Testis (tissue), 3 donors: ENCODE data around the gene TRIM37. TPM values are rescaled to one million over a fixed set of nuclear protein-coding genes. Genes with fewer than 3 reads are reported as not detected.
A peak's percentile ranks its signal among the peaks of the same experiment; 100 is the strongest.

ENCODE experiments used
- DNase-seq: peaks from one replicate; pipeline ENCODE4 v3.0.0-alpha.2; 2019
- H3K27ac ChIP-seq, 2 donors: fragments of 200-600 bp; sonication (generic); one replicate each; pipeline ENCODE4 v1.5.1; 2019
- H3K27me3 ChIP-seq: fragments of 200-600 bp; sonication (generic); one replicate; pipeline ENCODE4 v1.5.1; 2019
- H3K36me3 ChIP-seq: fragments of 200-600 bp; sonication (generic); one replicate; pipeline ENCODE4 v1.5.1; 2017; ENCODE audit warnings: low read depth; ENCODE audit errors: missing control alignments
- H3K4me1 ChIP-seq: fragments of 200-600 bp; sonication (generic); one replicate; pipeline ENCODE4 v1.5.1; 2019
- H3K4me3 ChIP-seq, 2 donors: fragments of 200-600 bp; sonication (generic); one replicate each; pipeline ENCODE4 v1.5.1; 2017 to 2019
- H3K9me3 ChIP-seq: fragments of 200-600 bp; sonication (generic); one replicate; pipeline ENCODE4 v1.5.1; 2017
- CTCF ChIP-seq, 3 experiments: fragments of 450-650 bp in 2 of 3; fragments of 200-600 bp in 1 of 3; sonication (generic) in 1 of 3; IDR thresholded peaks; one replicate each; pipeline ENCODE4 v1.5.1; 2016 to 2019; ENCODE audit warnings: antibody characterized with exemption in 3 of 3, mild to moderate bottlenecking in 2 of 3, moderate library complexity in 1 of 3
- POLR2A ChIP-seq: fragments of 450-650 bp; IDR thresholded peaks from one replicate; pipeline ENCODE4 v1.6.1; 2017; ENCODE audit warnings: antibody characterized with exemption, mild to moderate bottlenecking, moderate library complexity
- WGBS, 2 donors: methylation state at CpG; one replicate each; pipeline ENCODE4 v1.1.5; 2018; 5-methylcytosine and 5-hydroxymethylcytosine counted together
- intact Hi-C: fragments of 100-400 bp; cut with DNase I; formaldehyde crosslinking; loops from one replicate; pipeline ENCODE4 v1.15.1; 2023; ENCODE audit warnings: low total_unique reads
- polyA plus RNA-seq: library from polyadenylated mRNA; stranded (reverse); fragments of 350-450 nt; fragmentation: Illumina TruSeq; extraction: RNeasy Lipid Tissue Mini Kit (QIAGEN cat#74804); gene quantifications from one replicate; pipeline ENCODE4 v1.2.3, GENCODE V29; 2014; ENCODE audit warnings: low read depth, low replicate concordance; ENCODE audit not compliant: insufficient read depth
- total RNA-seq, 2 donors: library from RNA; depleted of rRNA; stranded (reverse); fragments of >200 nt; gene quantifications; one replicate each; pipeline ENCODE4 v1.2.3, GENCODE V29; 2016

TRIM37 gene
- total and polyA plus RNA-seq, 3 donors from 2014 or later = 98.5 to 149 (median 119) TPM

- H3K27me3 ChIP-seq = no peaks in the 10 kb centered on the region
- H3K4me3 ChIP-seq = no peak overlapping the region
- H3K9me3 ChIP-seq = no peaks in the 10 kb centered on the region
- peak; percentile 57 for DNase-seq
- peaks cover 8% of the 10 kb centered on the region for H3K4me1 ChIP-seq
- intact Hi-C loops = loop anchor here (10.0 kb wide), 1 partner anchor 423 kb away; no protein-coding TSS in a partner anchor
- TF ChIP-seq CTCF (IDR thresholded peaks at IDR 0.05) = no peak
- no peak for TF ChIP-seq POLR2A
- peak overlapping the region; percentile 62 to 66 for H3K27ac ChIP-seq
- no peaks in the 10 kb centered on the region for H3K36me3 ChIP-seq
- WGBS, 2 donors = 47 to 57% methylated on average over 2 of the region's 2 CpGs
Observed at GRCh38 chr17:59007995-59008394, 98.7 kb downstream of the TRIM37 start.

GRCh38 chr17:59004338-59005111, 102.2 kb downstream of the TRIM37 start:
- TF ChIP-seq POLR2A (no peak), CTCF (IDR thresholded peaks at IDR 0.05) (peak; percentile 88 to 95 (median 93))
- H3K9me3 ChIP-seq = no peaks in the 10 kb centered on the region
- peak overlapping the region in 1 of 2 donors; percentile 7 for H3K27ac ChIP-seq
- no peak overlapping the region for H3K4me3 ChIP-seq
- peak; percentile 83 for DNase-seq
- no peaks in the 10 kb centered on the region for H3K27me3 ChIP-seq
- WGBS, 2 donors = 34 to 37% methylated on average over 4 of the region's 4 CpGs
- no peaks in the 10 kb centered on the region for H3K36me3 ChIP-seq
- peaks cover 8% of the 10 kb centered on the region for H3K4me1 ChIP-seq
- intact Hi-C loops = loop anchor here (10.0 kb wide), 1 partner anchor 420 kb away; no protein-coding TSS in a partner anchor

GRCh38 chr17:59003860-59004259, 102.8 kb downstream of the TRIM37 start:
- DNase-seq = no peak
- H3K9me3 ChIP-seq = no peaks in the 10 kb centered on the region
- H3K4me3 ChIP-seq = no peak overlapping the region
- no peaks in the 10 kb centered on the region for H3K27me3 ChIP-seq
- H3K4me1 ChIP-seq = peaks cover 8% of the 10 kb centered on the region
- no peaks in the 10 kb centered on the region for H3K36me3 ChIP-seq
- 100% methylated on average over 1 of the region's 1 CpG for WGBS, 2 donors
- H3K27ac ChIP-seq = no peak overlapping the region
- intact Hi-C loops = loop anchor here (10.0 kb wide), 1 partner anchor 419 kb away; no protein-coding TSS in a partner anchor
- TF ChIP-seq POLR2A (no peak), CTCF (IDR thresholded peaks at IDR 0.05) (no peak)

- Histone ChIP-seq H3K27ac (peak overlapping the region in 1 of 2 donors; percentile 42), H3K4me3 (no peak overlapping the region), H3K9me3 (no peaks in the 10 kb centered on the region), H3K27me3 (no peaks in the 10 kb centered on the region), H3K36me3 (no peaks in the 10 kb centered on the region), H3K4me1 (peaks cover 6% of the 10 kb centered on the region)
- intact Hi-C loops = loop anchor here (10.0 kb wide), 1 partner anchor 418 kb away; no protein-coding TSS in a partner anchor
- DNase-seq = no peak
- TF ChIP-seq POLR2A (no peak), CTCF (IDR thresholded peaks at IDR 0.05) (no peak)
- 96% methylated on average over 2 of the region's 2 CpGs for WGBS, 2 donors
Observed at GRCh38 chr17:59002848-59003247, 103.8 kb downstream of the TRIM37 start.
